Measurements from ENCODE around the gene DENND1A.

DNA sequence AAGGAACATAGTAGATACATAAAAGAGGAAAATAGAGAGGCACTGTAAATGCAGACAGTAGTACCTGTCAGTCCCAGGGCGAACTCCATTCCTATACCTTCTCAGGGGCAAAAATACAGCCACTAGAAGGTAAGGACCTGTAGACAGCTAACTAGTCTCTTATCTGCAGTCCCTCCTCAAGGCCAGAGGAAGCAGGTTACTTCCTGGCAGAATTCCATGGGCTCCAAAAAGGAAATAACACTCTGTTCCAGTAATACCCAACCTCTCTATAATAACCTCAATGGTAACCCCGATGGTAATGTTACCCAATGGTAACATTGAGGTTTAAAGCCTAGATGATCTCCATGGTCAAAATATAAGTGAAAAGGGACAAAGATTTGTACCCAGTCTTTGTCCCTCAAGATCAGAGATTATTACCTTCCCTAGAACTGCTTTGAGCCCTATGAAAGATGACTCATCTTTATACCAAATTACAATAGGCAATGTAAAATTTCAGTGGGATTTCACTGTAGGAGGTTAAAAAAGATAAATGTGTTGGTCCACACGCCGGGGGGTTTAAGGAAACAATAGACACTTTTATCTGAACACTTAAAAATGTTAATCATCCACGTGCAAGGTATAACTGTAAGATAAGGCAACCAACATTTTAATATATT, 113.0 kb downstream of the DENND1A start:
- TF ChIP-seq, protein P1, sequence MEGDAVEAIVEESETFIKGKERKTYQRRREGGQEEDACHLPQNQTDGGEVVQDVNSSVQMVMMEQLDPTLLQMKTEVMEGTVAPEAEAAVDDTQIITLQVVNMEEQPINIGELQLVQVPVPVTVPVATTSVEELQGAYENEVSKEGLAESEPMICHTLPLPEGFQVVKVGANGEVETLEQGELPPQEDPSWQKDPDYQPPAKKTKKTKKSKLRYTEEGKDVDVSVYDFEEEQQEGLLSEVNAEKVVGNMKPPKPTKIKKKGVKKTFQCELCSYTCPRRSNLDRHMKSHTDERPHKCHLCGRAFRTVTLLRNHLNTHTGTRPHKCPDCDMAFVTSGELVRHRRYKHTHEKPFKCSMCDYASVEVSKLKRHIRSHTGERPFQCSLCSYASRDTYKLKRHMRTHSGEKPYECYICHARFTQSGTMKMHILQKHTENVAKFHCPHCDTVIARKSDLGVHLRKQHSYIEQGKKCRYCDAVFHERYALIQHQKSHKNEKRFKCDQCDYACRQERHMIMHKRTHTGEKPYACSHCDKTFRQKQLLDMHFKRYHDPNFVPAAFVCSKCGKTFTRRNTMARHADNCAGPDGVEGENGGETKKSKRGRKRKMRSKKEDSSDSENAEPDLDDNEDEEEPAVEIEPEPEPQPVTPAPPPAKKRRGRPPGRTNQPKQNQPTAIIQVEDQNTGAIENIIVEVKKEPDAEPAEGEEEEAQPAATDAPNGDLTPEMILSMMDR (IDR thresholded peaks at IDR 0.05): no peak
- TF ChIP-seq POLR2A (IDR thresholded peaks at IDR 0.05): no peak
- no peak for TF ChIP-seq POLR2AphosphoS5 (IDR thresholded peaks at IDR 0.05)
